Hepatocyte (in vitro differentiated cells): Measurements from ENCODE around the gene SHC1. TPM values are rescaled to one million over a fixed set of nuclear protein-coding genes. Genes with fewer than 3 reads are reported as not detected.
A peak's percentile ranks its signal among the peaks of the same experiment; 100 is the strongest.

Source experiments
- DNase-seq: peaks from one replicate; pipeline ENCODE4 v3.0.0-alpha.2; 2016; ENCODE audit warnings: low spot score
- H2AFZ ChIP-seq: fragments of 200-600 bp; sonication (generic); 2 replicates; pipeline ENCODE4 v1.6.0; 2016; ENCODE audit warnings: antibody characterized with exemption, mild to moderate bottlenecking
- H3K27ac ChIP-seq: fragments of 200-600 bp; sonication (generic); 2 replicates; pipeline ENCODE4 v1.5.1; 2016; ENCODE audit warnings: mild to moderate bottlenecking
- H3K27me3 ChIP-seq: fragments of 200-600 bp; sonication (generic); 2 replicates; pipeline ENCODE4 v1.6.1; 2016
- H3K36me3 ChIP-seq: fragments of 200-600 bp; sonication (generic); replicated peaks from 2 replicates; pipeline ENCODE4 v1.5.1; 2016; ENCODE audit warnings: low read depth; ENCODE audit not compliant: insufficient read depth
- H3K4me1 ChIP-seq: fragments of 200-600 bp; sonication (generic); 2 replicates; pipeline ENCODE4 v1.5.1; 2016; ENCODE audit warnings: mild to moderate bottlenecking, moderate library complexity; ENCODE audit not compliant: insufficient read depth
- H3K4me2 ChIP-seq: fragments of 200-600 bp; sonication (generic); 2 replicates; pipeline ENCODE4 v1.6.0; 2016
- H3K4me3 ChIP-seq: fragments of 200-600 bp; sonication (generic); 2 replicates; pipeline ENCODE4 v1.5.1; 2016; ENCODE audit warnings: mild to moderate bottlenecking
- H3K79me2 ChIP-seq: fragments of 200-600 bp; sonication (generic); 2 replicates; pipeline ENCODE4 v1.6.0; 2017; ENCODE audit warnings: mild to moderate bottlenecking
- H3K9me2 ChIP-seq: fragments of 200-600 bp; sonication (generic); replicated peaks from 2 replicates; pipeline ENCODE4 v1.6.0; 2017; ENCODE audit warnings: mild to moderate bottlenecking; ENCODE audit not compliant: insufficient read depth
- H3K9me3 ChIP-seq: fragments of 200-600 bp; sonication (generic); 2 replicates; pipeline ENCODE4 v1.5.1; 2016; ENCODE audit warnings: low read depth, mild to moderate bottlenecking
- H4K20me1 ChIP-seq: fragments of 200-600 bp; sonication (generic); 2 replicates; pipeline ENCODE4 v1.6.0; 2016; ENCODE audit warnings: mild to moderate bottlenecking; ENCODE audit not compliant: insufficient read depth, poor library complexity, severe bottlenecking
- EZH2 ChIP-seq: fragments of 200-600 bp; sonication (generic); IDR thresholded peaks from 2 replicates; pipeline ENCODE4 v1.6.1; 2016; ENCODE audit warnings: antibody characterized with exemption, mild to moderate bottlenecking, borderline replicate concordance
- EZH2phosphoT487 ChIP-seq: fragments of 200-600 bp; sonication (generic); IDR thresholded peaks from one replicate; pipeline ENCODE4 v1.6.1; 2018; ENCODE audit warnings: antibody characterized with exemption, mild to moderate bottlenecking, low read depth, moderate library complexity; ENCODE audit not compliant: unreplicated experiment, severe bottlenecking
- WGBS: methylation state at CpG from one replicate; pipeline ENCODE4 v1.1.6; 2016; ENCODE audit warnings: low lambda C conversion rate; ENCODE audit errors: missing lambda C conversion rate; 5-methylcytosine and 5-hydroxymethylcytosine counted together
- polyA plus RNA-seq: library from polyadenylated mRNA; unstranded; fragments of >200 nt; fragmentation: Nextera tagmentation; extraction: Ambion mirVana; gene quantifications from 2 replicates; pipeline ENCODE4 v1.2.1, GENCODE V29; 2016
- total RNA-seq: library from RNA; depleted of rRNA; stranded (reverse); fragments of >200 nt; gene quantifications from 2 replicates; pipeline ENCODE4 v1.2.3, GENCODE V29; 2014
- TF ChIP-seq, protein P1 (sequence below): fragments of 200-600 bp; sonication (generic); IDR thresholded peaks from 2 replicates; pipeline ENCODE4 v1.5.1; 2016; ENCODE audit warnings: antibody characterized with exemption, mild to moderate bottlenecking; ENCODE audit not compliant: poor library complexity

The SHC1 gene
- total and polyA plus RNA-seq, 2 experiments from 2014 or later = 95.6 to 107 TPM

DNA sequence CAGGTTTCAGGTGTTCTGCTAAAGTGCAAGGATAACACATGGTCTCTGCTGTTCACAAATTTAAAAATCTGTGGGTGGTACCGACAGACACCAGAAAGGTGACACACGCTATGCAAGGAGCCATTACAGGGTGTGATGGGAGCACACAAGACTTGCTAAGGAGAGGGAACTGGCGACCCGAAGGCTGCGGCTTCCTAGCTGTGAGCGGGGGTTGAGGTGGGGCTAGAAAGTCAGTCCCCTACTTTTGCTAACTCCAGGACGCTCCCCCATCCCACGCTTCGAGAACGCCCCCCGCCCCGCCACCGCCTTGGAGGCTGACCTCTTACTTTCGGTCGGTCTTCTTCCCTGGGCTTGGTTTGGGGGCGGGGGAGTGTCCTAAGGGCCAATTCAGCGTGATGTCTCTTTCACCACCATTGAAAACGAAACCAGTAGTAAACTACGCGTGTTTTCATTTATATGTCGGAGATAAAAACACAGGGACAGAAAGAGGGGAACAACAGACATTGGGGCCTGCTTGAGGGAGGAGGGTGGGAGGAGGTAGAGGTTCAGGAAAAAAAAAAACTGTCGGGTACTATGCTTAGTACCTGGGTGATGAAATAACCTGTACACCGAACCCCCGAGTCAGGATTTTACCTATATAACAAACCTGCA is 5.0 kb upstream of the SHC1 start:
- Histone ChIP-seq H3K27me3 (no peaks in the 10 kb centered on the region), H2AFZ (peak overlapping the region; percentile 7), H3K27ac (peak overlapping the region; percentile 92), H3K79me2 (peaks cover 40% of the 10 kb centered on the region), H4K20me1 (no peaks in the 10 kb centered on the region), H3K4me3 (peak overlapping the region; percentile 44), H3K4me2 (peak overlapping the region; percentile 87), H3K9me3 (no peaks in the 10 kb centered on the region), H3K36me3 (no peaks in the 10 kb centered on the region), H3K4me1 (peaks cover 29% of the 10 kb centered on the region), H3K9me2 (no peaks in the 10 kb centered on the region)
- TF ChIP-seq EZH2phosphoT487 (no peak), EZH2 (no peak)
- TF ChIP-seq, protein P1, sequence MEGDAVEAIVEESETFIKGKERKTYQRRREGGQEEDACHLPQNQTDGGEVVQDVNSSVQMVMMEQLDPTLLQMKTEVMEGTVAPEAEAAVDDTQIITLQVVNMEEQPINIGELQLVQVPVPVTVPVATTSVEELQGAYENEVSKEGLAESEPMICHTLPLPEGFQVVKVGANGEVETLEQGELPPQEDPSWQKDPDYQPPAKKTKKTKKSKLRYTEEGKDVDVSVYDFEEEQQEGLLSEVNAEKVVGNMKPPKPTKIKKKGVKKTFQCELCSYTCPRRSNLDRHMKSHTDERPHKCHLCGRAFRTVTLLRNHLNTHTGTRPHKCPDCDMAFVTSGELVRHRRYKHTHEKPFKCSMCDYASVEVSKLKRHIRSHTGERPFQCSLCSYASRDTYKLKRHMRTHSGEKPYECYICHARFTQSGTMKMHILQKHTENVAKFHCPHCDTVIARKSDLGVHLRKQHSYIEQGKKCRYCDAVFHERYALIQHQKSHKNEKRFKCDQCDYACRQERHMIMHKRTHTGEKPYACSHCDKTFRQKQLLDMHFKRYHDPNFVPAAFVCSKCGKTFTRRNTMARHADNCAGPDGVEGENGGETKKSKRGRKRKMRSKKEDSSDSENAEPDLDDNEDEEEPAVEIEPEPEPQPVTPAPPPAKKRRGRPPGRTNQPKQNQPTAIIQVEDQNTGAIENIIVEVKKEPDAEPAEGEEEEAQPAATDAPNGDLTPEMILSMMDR = no peak
- peak; percentile 65 for DNase-seq
- 2% methylated on average over 23 of the region's 24 CpGs for WGBS

GRCh38 chr1:154974808-154975408 is 4.4 kb upstream of the SHC1 start:
- H4K20me1 ChIP-seq = no peaks in the 10 kb centered on the region
- H3K27ac ChIP-seq = peak overlapping the region; percentile 92
- no peaks in the 10 kb centered on the region for H3K9me2 ChIP-seq
- peak overlapping the region; percentile 7 for H2AFZ ChIP-seq
- peak overlapping the region; percentile 87 for H3K4me2 ChIP-seq
- H3K79me2 ChIP-seq = peaks cover 45% of the 10 kb centered on the region
- WGBS = 2% methylated on average over 30 of the region's 30 CpGs
- no peaks in the 10 kb centered on the region for H3K36me3 ChIP-seq
- H3K4me3 ChIP-seq = peak overlapping the region; percentile 44
- TF ChIP-seq EZH2phosphoT487 (no peak), EZH2 (no peak)
- TF ChIP-seq, protein P1 = no peak
- peaks cover 29% of the 10 kb centered on the region for H3K4me1 ChIP-seq
- no peaks in the 10 kb centered on the region for H3K9me3 ChIP-seq
- DNase-seq = peak; percentile 98
- no peaks in the 10 kb centered on the region for H3K27me3 ChIP-seq

GRCh38 chr1:154974102-154974807 is 3.7 kb upstream of the SHC1 start, which contains the start of gene CKS1B:
Gene CKS1B, plus strand, starts transcription at chr1:154974681. Its CDS starts 65 bp downstream, at chr1:154974746.
- H3K27me3 ChIP-seq = no peaks in the 10 kb centered on the region
- H3K79me2 ChIP-seq = peaks cover 52% of the 10 kb centered on the region
- no peak for TF ChIP-seq EZH2
- no peak for TF ChIP-seq EZH2phosphoT487
- H3K36me3 ChIP-seq = no peaks in the 10 kb centered on the region
- peak; percentile 99 for DNase-seq
- no peaks in the 10 kb centered on the region for H3K9me3 ChIP-seq
- H3K27ac ChIP-seq = peak within 1 kb of the TSS; percentile 96
- H3K9me2 ChIP-seq = no peaks in the 10 kb centered on the region
- H3K4me3 ChIP-seq = peak within 1 kb of the TSS; percentile 44
- peak within 1 kb of the TSS; percentile 87 for H3K4me2 ChIP-seq
- H4K20me1 ChIP-seq = no peaks in the 10 kb centered on the region
- peak within 1 kb of the TSS; percentile 7 for H2AFZ ChIP-seq
- WGBS = under 1% methylated on average over 42 of the region's 47 CpGs
- peaks cover 29% of the 10 kb centered on the region for H3K4me1 ChIP-seq
